ENCODE data around the gene RPP30.
A peak's percentile ranks its signal among the peaks of the same experiment; 100 is the strongest.

RPP30 gene

GRCh38 chr10:90871766-90872647 lies at the start of gene RPP30:
Gene RPP30 (plus strand): TSS chr10:90871974. CDS start chr10:90871987, 13 bp downstream.
- DNase-seq (ENCODE audit: extremely low read depth in 1 of 2, low read depth in 1 of 2), result peak; percentile 74 to 77

DNA sequence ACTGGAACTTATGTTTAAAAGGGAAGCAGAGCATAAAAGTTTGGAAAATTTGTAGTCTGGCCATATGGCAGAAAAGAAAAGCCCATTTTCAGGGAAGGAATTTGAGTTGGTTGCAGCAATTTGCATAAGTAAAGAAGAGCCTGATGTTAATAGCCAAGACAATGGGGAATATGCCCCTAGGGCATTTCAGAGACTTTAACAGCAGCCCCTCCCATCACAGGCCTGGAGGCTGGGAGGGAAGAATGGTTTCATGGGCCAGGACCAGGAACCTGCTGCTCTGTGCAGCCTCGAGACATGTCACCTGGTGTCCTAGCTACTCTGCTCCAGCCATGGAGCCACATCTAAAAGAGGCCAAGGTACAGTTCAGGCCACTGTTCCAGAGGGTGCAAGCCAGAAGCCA lies 49.3 kb upstream of the RPP30 start:
- DNase-seq (ENCODE audit: extremely low read depth in 1 of 2, low read depth in 1 of 2), result no peak

DNA sequence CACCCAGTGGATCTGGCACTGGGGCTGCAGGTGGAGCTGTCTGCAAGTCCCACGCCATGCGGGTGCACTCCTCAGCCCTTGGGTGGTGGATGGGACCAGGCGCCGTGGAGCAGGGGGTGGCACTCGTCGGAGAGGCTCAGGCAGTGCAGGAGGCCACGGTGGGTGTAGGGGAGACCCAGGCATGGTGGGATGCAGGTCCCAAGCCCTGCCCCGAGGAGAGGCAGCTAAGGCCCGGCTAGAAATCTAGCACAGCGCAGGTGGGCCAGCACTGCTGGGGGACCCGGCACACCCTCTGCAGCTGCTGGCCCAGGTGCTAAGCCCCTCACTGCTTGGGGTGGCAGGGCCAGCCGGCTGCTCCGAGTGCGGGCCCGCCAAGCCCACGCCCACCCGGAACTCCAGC lies 39.7 kb upstream of the RPP30 start:
- no peak for DNase-seq (ENCODE audit: extremely low read depth in 1 of 2, low read depth in 1 of 2)

GRCh38 chr10:90834326-90834725 lies 37.4 kb upstream of the RPP30 start:
- no peak for DNase-seq (ENCODE audit: extremely low read depth in 1 of 2, low read depth in 1 of 2)

DNA sequence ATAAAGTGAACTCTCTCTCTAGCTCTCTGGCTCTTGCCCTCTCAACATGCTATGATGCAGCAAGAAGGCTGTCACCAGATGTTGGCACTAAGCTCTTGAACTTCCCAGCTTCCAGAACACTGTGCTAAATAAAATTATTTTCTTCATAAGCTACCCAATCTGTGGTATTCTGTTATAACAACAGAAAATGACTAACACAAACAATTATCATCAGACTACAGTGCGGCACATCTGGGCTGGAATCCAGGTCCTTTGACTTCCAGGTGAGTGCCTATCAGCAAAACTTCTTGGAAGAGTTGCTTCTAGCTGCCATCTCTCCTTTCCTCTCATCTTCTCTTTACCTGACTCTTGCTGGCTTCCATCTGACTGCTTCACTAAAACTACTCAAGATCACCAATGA lies 34.3 kb upstream of the RPP30 start:
- DNase-seq (ENCODE audit: extremely low read depth in 1 of 2, low read depth in 1 of 2), result no peak

GRCh38 chr10:90842725-90843124 lies 29.0 kb upstream of the RPP30 start:
- DNase-seq (ENCODE audit: extremely low read depth in 1 of 2, low read depth in 1 of 2), result no peak

DNA sequence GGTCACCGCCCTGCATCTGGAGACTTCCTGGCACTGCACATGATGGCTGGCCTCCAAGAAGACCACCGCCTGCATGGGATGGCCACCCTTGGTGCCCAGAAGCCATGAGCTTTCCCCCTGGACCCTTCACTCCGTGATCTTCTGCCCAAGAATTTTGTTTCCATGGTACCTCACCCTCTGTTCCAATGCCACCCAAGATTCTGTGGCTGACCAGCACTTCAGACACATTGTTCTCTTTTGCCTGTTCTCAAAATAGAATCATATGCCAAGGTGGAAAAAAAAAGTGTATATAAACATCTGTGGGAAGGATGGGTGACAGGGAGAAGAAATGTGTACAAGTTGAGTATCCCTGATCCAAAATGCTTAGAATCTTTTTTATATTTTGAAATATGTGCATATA lies 26.0 kb upstream of the RPP30 start:
- no peak for DNase-seq (ENCODE audit: extremely low read depth in 1 of 2, low read depth in 1 of 2)

GRCh38 chr10:90846746-90847145 lies 25.0 kb upstream of the RPP30 start:
- DNase-seq (ENCODE audit: extremely low read depth in 1 of 2, low read depth in 1 of 2), result no peak

- no peak for DNase-seq (ENCODE audit: extremely low read depth in 1 of 2, low read depth in 1 of 2)
These were observed 24.3 kb upstream of the RPP30 start for GRCh38 chr10:90847436-90847835.

GRCh38 chr10:90849956-90850749 lies 21.6 kb upstream of the RPP30 start:
- DNase-seq (ENCODE audit: extremely low read depth in 1 of 2, low read depth in 1 of 2), result no peak

- no peak for DNase-seq (ENCODE audit: extremely low read depth in 1 of 2, low read depth in 1 of 2)
These were observed 16.6 kb upstream of the RPP30 start for GRCh38 chr10:90855126-90855525.

DNA sequence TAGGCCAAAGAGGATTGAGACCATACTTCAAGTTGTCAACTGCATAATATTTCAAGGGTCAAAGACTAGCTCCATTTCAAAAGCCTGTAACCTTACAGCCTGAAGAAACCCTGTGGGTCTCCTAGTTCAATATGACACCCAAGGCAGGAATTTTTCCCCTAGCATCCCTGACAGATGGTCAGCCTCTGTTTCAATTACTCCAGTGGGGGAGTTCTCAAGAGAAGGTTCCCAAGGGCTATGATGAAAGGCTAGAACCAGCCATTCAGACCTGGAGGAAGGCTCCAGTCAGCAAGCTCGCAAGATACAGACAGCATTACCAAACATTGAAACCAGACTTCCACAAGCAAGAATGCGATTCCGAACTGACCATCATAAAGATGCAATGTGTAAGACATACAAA lies 15.5 kb upstream of the RPP30 start:
- DNase-seq (ENCODE audit: extremely low read depth in 1 of 2, low read depth in 1 of 2), result no peak

- DNase-seq (ENCODE audit: extremely low read depth in 1 of 2, low read depth in 1 of 2), result no peak
These were observed 14.7 kb upstream of the RPP30 start for GRCh38 chr10:90856964-90857634.

GRCh38 chr10:90857635-90858460 lies 13.9 kb upstream of the RPP30 start, which contains the start of gene HTR7:
Gene HTR7 (minus strand): TSS chr10:90858039. CDS start chr10:90857671, 368 bp downstream.
- no peak for DNase-seq (ENCODE audit: extremely low read depth in 1 of 2, low read depth in 1 of 2)

DNA sequence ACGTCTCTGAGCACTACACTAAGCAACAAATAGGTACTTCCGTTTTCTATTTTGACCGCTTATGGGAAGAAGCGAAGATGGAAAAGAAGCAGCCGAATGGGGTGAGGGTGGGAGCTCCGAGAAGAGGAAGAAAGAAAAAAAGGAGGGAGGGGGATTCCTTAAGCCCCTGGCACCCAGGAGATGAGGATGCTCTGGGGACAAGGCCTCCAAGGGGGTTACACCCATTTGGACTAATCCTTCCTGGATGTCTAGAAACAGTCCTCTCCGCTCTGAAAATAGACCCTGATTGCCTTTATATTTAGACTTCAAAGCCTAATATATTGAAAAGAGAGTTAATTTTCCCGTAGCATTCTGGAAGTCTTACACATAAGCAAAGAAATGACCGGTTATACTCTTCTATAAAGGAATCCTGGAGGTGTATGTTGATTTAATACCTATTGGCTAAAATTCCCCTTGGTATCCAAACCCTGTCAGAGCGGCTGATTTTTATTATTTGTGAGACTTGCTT lies 13.3 kb upstream of the RPP30 start:
- no peak for DNase-seq (ENCODE audit: extremely low read depth in 1 of 2, low read depth in 1 of 2)

- DNase-seq (ENCODE audit: extremely low read depth in 1 of 2, low read depth in 1 of 2), result no peak
These were observed 12.4 kb upstream of the RPP30 start for GRCh38 chr10:90859321-90859751.

- DNase-seq (ENCODE audit: extremely low read depth in 1 of 2, low read depth in 1 of 2), result no peak
These were observed 11.0 kb upstream of the RPP30 start for GRCh38 chr10:90860790-90861189.

- DNase-seq (ENCODE audit: extremely low read depth in 1 of 2, low read depth in 1 of 2), result no peak
These were observed 8.8 kb upstream of the RPP30 start for GRCh38 chr10:90862908-90863514.

DNA sequence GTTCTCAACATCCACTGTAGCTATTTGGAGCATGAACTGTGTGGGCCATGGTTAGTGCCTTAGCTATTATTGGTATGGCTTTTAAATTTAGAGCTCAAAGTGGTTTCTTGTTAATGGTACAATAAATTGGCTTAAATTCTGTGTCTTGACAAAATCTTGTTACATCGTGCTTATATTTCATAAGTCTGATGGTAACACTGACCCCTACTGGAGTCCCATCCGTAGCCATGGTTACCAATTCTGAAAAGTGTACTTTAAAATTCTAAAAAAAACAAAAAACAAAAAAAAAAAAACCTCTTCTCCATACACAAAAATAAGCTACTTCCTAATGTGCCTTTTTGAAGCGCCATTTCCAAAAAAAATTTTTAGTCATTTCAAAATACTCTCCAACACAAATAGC lies 6.4 kb upstream of the RPP30 start:
- DNase-seq (ENCODE audit: extremely low read depth in 1 of 2, low read depth in 1 of 2), result no peak

All from stimulated activated CD8-positive, alpha-beta memory T cell treated with anti-CD3 and anti-CD28 coated beads, Interleukin-7, amount 100 ng/mL, for 48 hours (primary cell).